IMR-90 (cell line): ENCODE data around the gene ZNF711. TPM values are rescaled to one million over a fixed set of nuclear protein-coding genes. Genes with fewer than 3 reads are reported as not detected.
"Not testable (repeated sequence)": the region's sequence is repeated elsewhere in the genome, so short reads cannot be mapped to it uniquely, and the experiment has no call there.

ENCODE experiments used
- ATAC-seq: fragments of 200-7000 bp; cut with Tn5 transposase; 2 replicates; pipeline ENCODE4 v1.9.1; 2020; ENCODE audit warnings: low read depth, mild to moderate bottlenecking, moderate library complexity
- BruUV-seq: library from RNA; stranded (reverse); fragments of 400-500 nt; replicated peaks from 2 replicates; lab custom pipeline; 2021; lab: Mats Ljungman, UMichigan
- CTCF ChIA-PET: fragments of 300-600 bp; formaldehyde crosslinking; extraction: SDS; loops from one replicate; lab custom pipeline; 2021; ENCODE audit warnings: antibody characterized with exemption; lab: Yijun Ruan, JAX
- POLR2A ChIA-PET: fragments of 300-600 bp; sonication (Branson Sonifier 250); formaldehyde crosslinking; loops from one replicate; lab custom pipeline; 2022; ENCODE audit warnings: antibody characterized with exemption; ENCODE audit not compliant: unreplicated experiment; lab: Charles Lee
- DNase-seq: peaks from one replicate; pipeline ENCODE4 v3.0.0; 2013
- H2AFZ ChIP-seq: replicated peaks from 2 replicates; pipeline ENCODE3; 2013; ENCODE audit warnings: low read length, mild to moderate bottlenecking; ENCODE audit not compliant: poor library complexity
- H2AK5ac ChIP-seq: 2 replicates; pipeline ENCODE4 v1.6.1; 2013; ENCODE audit warnings: low read depth, low read length, inconsistent platforms
- H2AK9ac ChIP-seq: replicated peaks from 2 replicates; pipeline ENCODE3; 2013; ENCODE audit warnings: mild to moderate bottlenecking, low read depth, low read length, moderate library complexity; ENCODE audit not compliant: poor library complexity
- H2BK120ac ChIP-seq: 2 replicates; pipeline ENCODE4 v1.6.1; 2013; ENCODE audit warnings: low read depth, low read length, inconsistent platforms
- H2BK15ac ChIP-seq: 3 replicates; pipeline ENCODE4 v1.6.1; 2013; ENCODE audit warnings: low read depth, low read length, inconsistent platforms
- H2BK20ac ChIP-seq: 2 replicates; pipeline ENCODE4 v1.6.1; 2013; ENCODE audit warnings: low read depth, mild to moderate bottlenecking, inconsistent platforms, low read length, moderate library complexity
- H2BK5ac ChIP-seq: 2 replicates; pipeline ENCODE4 v1.6.1; 2013; ENCODE audit warnings: mild to moderate bottlenecking, low read depth, low read length, inconsistent platforms; ENCODE audit not compliant: poor library complexity, severe bottlenecking
- H3K14ac ChIP-seq: replicated peaks from 2 replicates; pipeline ENCODE4 v1.6.1; 2013; ENCODE audit warnings: low read depth, low read length, inconsistent platforms
- H3K18ac ChIP-seq: 2 replicates; pipeline ENCODE4 v1.6.1; 2013; ENCODE audit warnings: low read depth, low read length, control low read depth
- H3K23ac ChIP-seq: 2 replicates; pipeline ENCODE4 v1.6.1; 2013; ENCODE audit warnings: low read depth, low read length, inconsistent platforms
- H3K27ac ChIP-seq: 2 replicates; pipeline ENCODE4 v1.5.1; 2013; ENCODE audit warnings: mild to moderate bottlenecking, control low read depth, low read length; ENCODE audit not compliant: insufficient read depth
- H3K27me3 ChIP-seq: 2 replicates; pipeline ENCODE4 v1.6.1; 2013; ENCODE audit warnings: low read length; ENCODE audit not compliant: control insufficient read depth, insufficient read depth
- H3K36me3 ChIP-seq: 2 replicates; pipeline ENCODE4 v1.6.1; 2013; ENCODE audit warnings: low read length, mixed read lengths; ENCODE audit not compliant: control insufficient read depth, insufficient read depth
- H3K4ac ChIP-seq: 2 replicates; pipeline ENCODE4 v1.6.1; 2013; ENCODE audit warnings: low read depth, low read length, inconsistent platforms
- H3K4me1 ChIP-seq: 2 replicates; pipeline ENCODE4 v1.6.1; 2013; ENCODE audit warnings: low read length, mixed read lengths; ENCODE audit not compliant: control insufficient read depth, insufficient read depth
- H3K4me2 ChIP-seq: 2 replicates; pipeline ENCODE4 v1.6.1; 2013; ENCODE audit warnings: low read depth, mild to moderate bottlenecking, control low read depth, low read length, moderate library complexity
- H3K4me3 ChIP-seq: 2 replicates; pipeline ENCODE4 v1.5.1; 2013; ENCODE audit warnings: low read depth, mild to moderate bottlenecking, control low read depth, low read length, moderate library complexity; ENCODE audit not compliant: insufficient read depth
- H3K56ac ChIP-seq: 2 replicates; pipeline ENCODE4 v1.6.1; 2013; ENCODE audit warnings: low read length, inconsistent platforms; ENCODE audit not compliant: insufficient read depth; ENCODE audit errors: extremely low read depth
- H3K79me1 ChIP-seq, 2 experiments: 2 replicates each; pipeline ENCODE4 v1.6.1; 2013; ENCODE audit warnings: low read length in 2 of 2, inconsistent platforms in 1 of 2, low read depth in 1 of 2
- H3K9ac ChIP-seq: 2 replicates; pipeline ENCODE4 v1.6.1; 2013; ENCODE audit warnings: low read depth, low read length, control low read depth
- H3K9me1 ChIP-seq: 2 replicates; pipeline ENCODE4 v1.6.1; 2013; ENCODE audit warnings: low read length, inconsistent platforms; ENCODE audit not compliant: insufficient read depth
- H3K9me3 ChIP-seq: 2 replicates; pipeline ENCODE4 v1.6.1; 2013; ENCODE audit warnings: low read length; ENCODE audit not compliant: control insufficient read depth, insufficient read depth
- H4K20me1 ChIP-seq: 2 replicates; pipeline ENCODE4 v1.6.1; 2013; ENCODE audit warnings: low read length, inconsistent platforms; ENCODE audit not compliant: insufficient read depth
- H4K5ac ChIP-seq: 2 replicates; pipeline ENCODE4 v1.6.1; 2013; ENCODE audit warnings: mild to moderate bottlenecking, low read depth, low read length, control low read depth
- H4K8ac ChIP-seq, 2 experiments: 2 replicates each; pipeline ENCODE4 v1.6.1; 2013; ENCODE audit warnings: low read depth in 2 of 2, low read length in 2 of 2, control low read depth in 1 of 2, inconsistent platforms in 1 of 2
- H4K91ac ChIP-seq: 2 replicates; pipeline ENCODE4 v1.6.1; 2013; ENCODE audit warnings: low read depth, low read length, inconsistent platforms; ENCODE audit not compliant: insufficient read depth
- MAZ ChIP-seq: IDR thresholded peaks from 2 replicates; pipeline ENCODE4 v1.6.1; 2012; ENCODE audit warnings: low read depth, mild to moderate bottlenecking, low read length, improper control_type of control experiment, moderate library complexity, borderline replicate concordance
- MXI1 ChIP-seq: IDR thresholded peaks from 2 replicates; pipeline ENCODE4 v1.6.1; 2012; ENCODE audit warnings: low read depth, mild to moderate bottlenecking, low read length, moderate library complexity, borderline replicate concordance
- WGBS, 2 experiments: methylation state at CpG; one replicate each; pipeline versions ENCODE4 v1.1.5 to v1.1.7; 2013; ENCODE audit warnings: missing lambda C conversion rate in 2 of 2; ENCODE audit not compliant: insufficient read length in 1 of 2; ENCODE audit errors: extremely low coverage in 2 of 2; 5-methylcytosine and 5-hydroxymethylcytosine counted together
- dilution Hi-C: fragments of 300-500 bp; cut with HindIII; formaldehyde crosslinking; loops from one replicate; pipeline ENCODE4 v1.14.3; 2018; ENCODE audit warnings: low sequenced_read_pairs; ENCODE audit not compliant: unreplicated experiment
- in situ Hi-C: fragments of 300-500 bp; cut with MboI; formaldehyde crosslinking; loops from 3 replicates; pipeline ENCODE4 v1.14.3; 2019; ENCODE audit warnings: low sequenced_read_pairs, inconsistent platforms, mixed read lengths
- intact Hi-C: fragments of 100-400 bp; cut with micrococcal nuclease; formaldehyde crosslinking; loops from 2 replicates; pipeline ENCODE4 v1.10.0; 2022
- polyA plus RNA-seq, 3 experiments: library from polyadenylated mRNA; depleted of rRNA; stranded (reverse); fragments of >200 nt; gene quantifications; 2 replicates each; pipeline ENCODE4 v1.2.3, GENCODE V29; 2012; ENCODE audit warnings: low replicate concordance in 1 of 3
- total RNA-seq: library from RNA; depleted of rRNA; stranded (reverse); fragments of >200 nt; gene quantifications from 2 replicates; pipeline ENCODE4 v1.2.3, GENCODE V29; 2012

ZNF711 gene
- total and polyA plus RNA-seq, 2 of the 4 experiments (the other 2 are of a cell fraction) = 2.3 to 2.9 TPM

- no peak overlapping the region for H3K4ac ChIP-seq
- no peaks in the 10 kb centered on the region for H3K4me1 ChIP-seq
- H4K5ac ChIP-seq = no peak overlapping the region
- H3K9me3 ChIP-seq = no peaks in the 10 kb centered on the region
- CTCF ChIA-PET = interaction anchor here (0.7 to 1.0 kb wide), 2 partner anchors 9 to 66 kb away, joined by 3 to 5 read pairs; no protein-coding TSS in a partner anchor
- intact Hi-C loops (no loop called here), in situ Hi-C loops (no loop called here), dilution Hi-C loops (no loop called here)
- no peak overlapping the region for H3K18ac ChIP-seq
- H3K27me3 ChIP-seq = no peaks in the 10 kb centered on the region
- peak overlapping the region; percentile 33; the same call in 1 of the 2 replicates for H3K23ac ChIP-seq
- H4K91ac ChIP-seq = no peak overlapping the region
- H2BK15ac ChIP-seq = no peak overlapping the region
- H3K36me3 ChIP-seq = no peaks in the 10 kb centered on the region
- peak overlapping the region; percentile 34; the same call in 1 of the 2 replicates for H3K27ac ChIP-seq
- no peaks in the 10 kb centered on the region for H4K20me1 ChIP-seq
- POLR2A ChIA-PET = no interaction called here
- H2BK5ac ChIP-seq = no peak overlapping the region
- peak overlapping the region; percentile 75 for H3K9ac ChIP-seq
- no peak overlapping the region for H2AK9ac ChIP-seq
- ATAC-seq (peak; percentile 47), DNase-seq (peak; percentile 7)
- peaks cover 0 to 3% of the 10 kb centered on the region in 2 experiments; a peak in 1 of 4 replicates for H3K79me1 ChIP-seq
- no peak overlapping the region for H2AK5ac ChIP-seq
- peak overlapping the region; percentile 90 for H3K4me3 ChIP-seq
- no peak overlapping the region for H3K56ac ChIP-seq
- H2AFZ ChIP-seq = peak overlapping the region; percentile 93
- no TSS peak for BruUV-seq
- no peak overlapping the region for H2BK120ac ChIP-seq
- 0 out of 2 replicates have a peak, but pooled peaks have one; percentile 13 for TF ChIP-seq MXI1
- no peak for TF ChIP-seq MAZ
- peak overlapping the region; percentile 15 for H3K4me2 ChIP-seq
- no peaks in the 10 kb centered on the region for H3K9me1 ChIP-seq
- WGBS, 2 experiments = no CpG with 5 or more reads among the region's 42 CpGs
- no peak overlapping the region; the same call in 1 of the 2 replicates for H3K14ac ChIP-seq
- H4K8ac ChIP-seq = no peak overlapping the region; a peak in 1 of 4 replicates
- no peak overlapping the region for H2BK20ac ChIP-seq
Measured at GRCh38 chrX:85244450-85245211, 840 bp downstream of the ZNF711 start.

GRCh38 chrX:85285286-85285685, 41.5 kb downstream of the ZNF711 start:
- H4K91ac ChIP-seq, H3K18ac ChIP-seq, in situ Hi-C loops, H4K5ac ChIP-seq, H3K4me1 ChIP-seq, H3K79me1 ChIP-seq, H3K27me3 ChIP-seq, H2BK5ac ChIP-seq, H3K23ac ChIP-seq, H3K27ac ChIP-seq, H3K4me3 ChIP-seq, H3K14ac ChIP-seq, POLR2A ChIA-PET, H2AFZ ChIP-seq, DNase-seq, H4K20me1 ChIP-seq, H3K36me3 ChIP-seq, H4K8ac ChIP-seq, H3K9me1 ChIP-seq, H3K56ac ChIP-seq, H2BK15ac ChIP-seq, dilution Hi-C loops, H3K4me2 ChIP-seq, H2AK5ac ChIP-seq, H3K9me3 ChIP-seq, H3K9ac ChIP-seq, H2BK20ac ChIP-seq, H2AK9ac ChIP-seq, BruUV-seq, H2BK120ac ChIP-seq, H3K4ac ChIP-seq, CTCF ChIA-PET, intact Hi-C loops, ATAC-seq: not testable (repeated sequence)
- no CpG with 5 or more reads among the region's 6 CpGs for WGBS, 2 experiments
